NCI-H2081 (cell line): ENCODE results near the gene CFAP410.

Experiments used
- DNase-seq, 2 experiments: peaks; one replicate each; lab custom pipeline; 2025; lab: John Stamatoyannopoulos, UW

CFAP410 gene

GRCh38 chr21:44298301-44298700, 40.9 kb downstream of the CFAP410 start:
- no peak for DNase-seq

GRCh38 chr21:44297525-44298290, 41.5 kb downstream of the CFAP410 start:
- peak; percentile 37 to 53 for DNase-seq

DNA sequence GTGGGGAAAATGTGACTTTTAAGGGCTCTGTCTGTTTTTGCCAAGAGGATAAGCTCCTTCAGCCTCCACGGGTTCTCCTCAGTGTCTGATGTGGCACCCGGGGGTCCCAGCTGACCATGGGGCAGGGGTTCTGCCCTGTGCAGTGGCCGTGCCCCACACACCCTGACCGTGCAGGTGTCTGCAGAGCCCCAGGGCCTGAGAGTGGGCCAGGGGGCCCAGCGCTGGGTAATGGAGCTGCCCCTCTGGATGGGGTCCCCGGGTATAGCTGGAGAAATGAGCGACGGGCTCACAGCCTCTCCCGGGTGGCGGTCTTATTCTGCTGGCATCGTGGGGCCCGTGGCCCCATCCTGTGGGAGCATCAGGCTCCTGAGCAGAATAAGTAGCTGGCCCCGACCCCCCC, 42.3 kb downstream of the CFAP410 start:
- no peak for DNase-seq

DNA sequence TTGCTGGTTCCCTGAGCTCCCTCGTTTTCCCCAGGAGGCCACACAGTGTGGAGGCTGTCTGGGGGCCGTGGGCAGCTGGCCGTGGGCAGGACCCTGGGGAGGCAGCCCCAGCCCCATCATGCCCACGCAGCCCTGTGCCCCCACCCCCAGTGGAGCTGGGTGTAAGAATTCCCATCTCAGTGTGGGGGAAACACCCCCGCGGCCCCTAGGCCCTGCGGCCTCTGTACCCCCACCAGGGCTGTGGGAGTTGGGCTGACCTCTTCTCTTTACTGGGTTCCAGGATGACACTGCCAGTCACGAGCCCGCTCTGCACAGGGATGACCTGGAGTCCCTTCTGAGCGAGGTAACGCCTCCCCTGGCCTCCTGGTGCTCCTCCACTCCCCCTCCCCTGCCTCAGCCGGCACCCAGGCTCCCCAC, 43.1 kb downstream of the CFAP410 start:
- DNase-seq: no peak

DNA sequence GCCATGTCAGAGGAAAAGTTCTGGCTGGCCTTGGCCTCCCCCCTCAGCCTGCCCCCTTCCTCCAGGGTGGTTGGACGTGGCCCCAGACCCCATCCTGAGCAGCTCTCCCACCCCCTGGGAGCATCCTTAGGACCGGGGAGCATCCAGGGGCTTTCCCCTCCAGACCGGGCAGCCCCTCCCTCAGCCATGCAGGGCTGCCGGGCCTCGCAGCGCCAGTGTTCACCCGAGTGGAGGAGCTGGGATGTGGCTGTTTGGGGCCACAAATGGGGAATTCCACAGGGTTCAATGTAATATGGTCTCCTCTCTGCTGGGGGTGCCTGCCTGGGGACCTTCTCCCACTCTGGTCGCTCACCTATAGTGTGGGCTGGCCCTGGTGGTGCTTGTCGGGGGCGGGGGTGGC, 43.5 kb downstream of the CFAP410 start:
- DNase-seq: no peak

- peak in 1 of 2 experiments; percentile 19 for DNase-seq
These were observed 44.0 kb downstream of the CFAP410 start for GRCh38 chr21:44295163-44295573.

DNA sequence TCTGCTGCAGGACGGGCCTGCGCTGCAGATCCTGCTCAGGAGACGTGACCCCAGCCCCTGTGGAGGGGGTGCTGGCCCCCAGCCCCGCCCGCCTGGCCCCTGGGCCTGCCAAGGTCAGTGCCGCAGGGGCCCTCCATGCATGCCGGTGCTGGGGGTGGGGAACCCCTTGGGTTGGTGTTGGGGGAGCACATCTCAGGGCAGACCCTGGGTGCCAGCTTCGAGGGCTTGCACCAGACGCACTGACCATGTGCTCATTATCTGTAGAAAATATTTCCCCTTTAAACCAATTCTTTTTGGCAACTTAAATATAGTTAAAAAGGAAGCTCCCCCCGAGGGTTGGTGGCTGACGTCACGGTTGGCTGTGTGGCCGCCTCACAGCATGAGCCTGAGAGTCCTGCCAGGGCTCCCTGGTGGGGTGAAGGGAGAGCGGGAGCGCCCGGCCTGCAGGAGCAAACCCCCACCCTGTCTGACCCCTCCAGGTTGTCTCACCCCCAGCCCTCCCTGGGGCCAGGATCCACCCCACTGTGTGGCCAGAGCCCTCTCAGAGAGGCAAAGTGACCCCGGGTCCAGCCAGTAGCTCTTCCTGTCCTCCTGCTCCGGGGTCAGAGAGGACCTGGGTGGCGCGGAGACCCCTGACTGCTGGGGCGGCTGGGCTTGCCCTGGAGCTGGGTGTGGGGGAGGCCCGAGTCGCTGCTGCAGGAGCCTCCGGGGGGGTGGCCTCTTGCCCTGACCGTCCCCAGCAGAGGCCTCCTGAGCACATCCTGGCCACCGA, 44.6 kb downstream of the CFAP410 start:
- peak; percentile 11 to 22 for DNase-seq

- DNase-seq: no peak
These were observed 45.5 kb downstream of the CFAP410 start for GRCh38 chr21:44293551-44294231.

- DNase-seq: no peak
These were observed 46.4 kb downstream of the CFAP410 start for GRCh38 chr21:44292812-44293195.

DNA sequence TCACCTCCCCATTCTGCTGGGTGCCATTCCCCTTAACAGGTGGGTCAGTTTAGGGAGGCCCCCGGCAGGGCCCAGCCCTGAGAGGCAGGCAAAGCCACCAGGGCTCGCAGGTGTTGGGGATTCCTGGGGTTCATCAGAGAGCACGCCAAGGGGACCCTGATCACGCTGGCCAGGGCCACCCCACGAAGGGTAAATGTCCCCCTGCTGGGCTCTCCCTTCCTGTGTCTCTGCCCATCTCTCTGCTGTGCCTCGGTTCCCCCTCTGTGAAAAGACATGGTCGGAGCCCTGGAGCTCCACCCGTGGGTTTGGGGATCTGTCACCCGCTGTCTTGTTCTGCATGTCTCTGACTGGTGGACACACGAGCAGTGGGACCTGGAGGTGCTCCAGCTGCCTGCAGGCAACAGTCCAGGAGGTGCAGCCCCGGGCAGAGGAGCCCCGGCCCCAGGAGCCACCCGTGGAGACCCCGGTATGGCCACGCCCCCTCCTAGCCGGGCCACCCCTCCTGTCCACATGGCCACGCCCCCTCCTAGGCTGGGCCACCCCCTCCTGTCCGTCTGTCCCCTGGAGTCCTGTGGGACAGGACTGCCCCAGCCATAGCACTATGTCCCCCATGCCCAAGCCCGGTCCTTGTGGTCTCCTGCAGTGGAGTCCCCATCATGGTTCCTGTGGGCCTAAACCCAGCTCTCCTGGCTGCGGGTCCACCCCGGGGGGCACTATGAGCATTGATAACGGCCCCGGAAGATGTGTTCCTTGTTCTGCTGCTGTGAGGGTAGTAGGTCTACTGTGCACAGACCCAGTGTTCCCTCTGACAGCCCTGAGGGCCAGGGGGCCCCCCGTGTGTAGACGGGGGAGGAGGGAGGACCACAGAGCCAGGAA, 47.0 kb downstream of the CFAP410 start:
- DNase-seq: no peak

- DNase-seq: no peak
These were observed 47.9 kb downstream of the CFAP410 start for GRCh38 chr21:44291078-44291935.

DNA sequence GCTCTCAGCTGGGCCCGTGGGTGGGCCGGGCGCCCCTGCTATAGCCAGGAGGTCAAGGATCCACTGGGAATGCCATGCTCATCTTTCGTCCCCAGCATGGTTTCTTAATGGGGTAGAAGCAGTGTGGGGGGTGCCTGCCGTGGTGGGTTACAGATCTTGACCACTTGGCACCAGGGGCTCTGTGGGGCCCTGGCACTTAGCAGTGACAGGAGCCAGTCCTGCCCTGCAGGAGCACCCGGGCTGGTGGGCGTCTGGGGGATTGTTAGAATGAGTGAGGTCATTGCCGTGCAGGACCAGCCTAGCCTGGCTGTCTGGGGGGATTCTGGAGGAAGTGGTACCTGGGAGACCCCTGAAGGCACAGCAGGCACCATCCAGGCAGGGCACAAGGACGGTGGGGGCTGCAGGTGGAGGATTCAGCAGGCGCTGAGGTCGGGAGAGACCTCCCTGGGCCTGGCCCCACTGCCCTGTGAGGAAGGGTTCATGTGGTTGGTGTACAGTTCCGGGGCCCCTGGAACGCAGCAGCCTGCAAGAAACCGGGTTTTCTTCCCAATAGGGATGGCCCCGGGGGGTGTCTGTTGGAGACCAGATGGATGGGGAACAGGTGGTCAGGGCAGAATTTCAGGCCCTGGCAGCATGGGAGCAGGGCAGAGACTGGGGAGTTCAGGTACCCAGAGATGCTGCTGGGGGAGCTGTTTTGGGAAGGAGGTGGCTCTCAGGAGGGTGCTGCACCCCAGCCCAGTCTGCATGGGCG, 48.7 kb downstream of the CFAP410 start:
- DNase-seq: no peak

- DNase-seq: no peak
These were observed 49.7 kb downstream of the CFAP410 start for GRCh38 chr21:44289381-44290010.

DNA sequence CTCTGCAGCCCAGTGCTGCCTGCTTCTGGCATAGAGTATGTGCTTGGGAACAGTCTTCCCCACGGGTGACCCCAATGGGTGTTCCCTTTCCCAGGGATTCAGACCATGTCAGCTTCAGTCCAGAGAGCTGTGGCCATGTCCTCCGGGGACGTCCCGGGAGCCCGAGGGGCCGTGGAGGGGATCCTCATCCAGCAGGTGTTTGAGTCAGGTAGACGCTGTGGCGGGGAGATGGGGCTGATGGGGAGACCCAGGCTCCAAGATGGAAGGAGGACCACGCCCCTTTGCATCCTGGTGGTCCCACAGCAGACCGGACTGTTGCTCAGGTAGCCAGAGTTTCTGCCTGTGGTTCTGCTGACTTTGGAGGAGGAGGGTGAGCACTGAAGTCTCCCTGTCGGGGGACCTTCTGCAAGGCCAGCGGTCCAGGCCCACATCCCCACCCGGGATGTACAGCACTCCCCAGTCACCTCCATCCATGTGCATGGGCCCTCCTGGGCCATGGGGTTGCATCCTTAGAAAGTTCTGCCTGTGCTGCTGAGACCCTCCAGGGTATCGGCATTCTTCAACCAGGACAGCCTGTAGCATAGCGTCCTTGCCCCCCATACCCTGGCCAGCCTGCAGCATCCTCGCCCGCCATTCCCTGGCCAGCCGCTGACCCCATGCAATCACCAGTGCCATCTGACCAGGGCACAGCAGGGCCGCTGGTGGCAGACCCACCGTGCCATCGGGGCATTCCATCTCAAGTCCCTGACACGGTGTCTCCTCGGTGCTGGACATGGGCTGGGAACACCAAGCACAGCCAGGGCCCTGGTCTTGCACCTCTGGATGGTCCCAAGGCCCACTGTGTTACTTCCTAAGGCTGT, 50.7 kb downstream of the CFAP410 start:
- DNase-seq: no peak

- no peak for DNase-seq
These were observed 52.2 kb downstream of the CFAP410 start for GRCh38 chr21:44286716-44287632.

- DNase-seq: no peak
These were observed 53.0 kb downstream of the CFAP410 start for GRCh38 chr21:44286086-44286715.
